Stomach smooth muscle (tissue), 2 donors: ENCODE results near the gene LSS.
"Not testable (repeated sequence)": the region's sequence is repeated elsewhere in the genome, so short reads cannot be mapped to it uniquely, and the experiment has no call there.

ENCODE experiments used
- H3K27ac ChIP-seq: one replicate; pipeline ENCODE4 v1.7.0; 2013; ENCODE audit warnings: mild to moderate bottlenecking, low read length, inconsistent platforms
- H3K27me3 ChIP-seq, 2 donors: one replicate each; pipeline ENCODE4 v1.7.0; 2013; ENCODE audit warnings: low read length in 2 of 2; ENCODE audit not compliant: insufficient read depth in 2 of 2, control insufficient read depth in 1 of 2
- H3K36me3 ChIP-seq, 2 donors: one replicate each; pipeline ENCODE4 v1.7.0; 2013; ENCODE audit warnings: low read length in 2 of 2; ENCODE audit not compliant: control insufficient read depth in 2 of 2, insufficient read depth in 2 of 2
- H3K4me1 ChIP-seq: one replicate; pipeline ENCODE4 v1.7.0; 2013; ENCODE audit warnings: low read length; ENCODE audit not compliant: control insufficient read depth, insufficient read depth
- H3K4me3 ChIP-seq, 2 donors: one replicate each; pipeline ENCODE4 v1.7.0; 2013; ENCODE audit warnings: low read length in 2 of 2
- H3K9ac ChIP-seq, 2 donors: one replicate each; pipeline ENCODE4 v1.7.0; 2013; ENCODE audit warnings: low read length in 2 of 2, mild to moderate bottlenecking in 1 of 2
- H3K9me3 ChIP-seq, 2 donors: one replicate each; pipeline ENCODE4 v1.7.0; 2013; ENCODE audit warnings: low read length in 2 of 2; ENCODE audit not compliant: control insufficient read depth in 2 of 2
- donor health status: healthy.
- donor health status: Pancreatic carcinoma.

The LSS gene

GRCh38 chr21:46245213-46245915 lies 16.8 kb upstream of the LSS start:
- Histone ChIP-seq H3K9me3 (no peaks in the 10 kb centered on the region), H3K4me3 (no peak overlapping the region), H3K36me3 (peaks cover 71 to 84% of the 10 kb centered on the region in 2 donors), H3K9ac (no peak overlapping the region), H3K27me3 (no peaks in the 10 kb centered on the region), H3K4me1 (no peaks in the 10 kb centered on the region), H3K27ac (no peak overlapping the region)

- Histone ChIP-seq H3K9ac (peak overlapping the region in 1 of 2 donors; percentile 29), H3K4me1 (no peaks in the 10 kb centered on the region), H3K36me3 (peaks cover 72 to 84% of the 10 kb centered on the region in 2 donors), H3K27me3 (no peaks in the 10 kb centered on the region), H3K27ac (no peak overlapping the region), H3K4me3 (no peak overlapping the region), H3K9me3 (no peaks in the 10 kb centered on the region)
These were observed 16.0 kb upstream of the LSS start for GRCh38 chr21:46244602-46245001.

GRCh38 chr21:46243960-46244361 lies 15.4 kb upstream of the LSS start:
- H3K27me3 ChIP-seq: no peaks in the 10 kb centered on the region
- peaks cover 73 to 88% of the 10 kb centered on the region in 2 donors for H3K36me3 ChIP-seq
- no peak overlapping the region for H3K27ac ChIP-seq
- H3K4me1 ChIP-seq: no peaks in the 10 kb centered on the region
- H3K4me3 ChIP-seq: no peak overlapping the region
- H3K9ac ChIP-seq: no peak overlapping the region
- no peaks in the 10 kb centered on the region for H3K9me3 ChIP-seq

- H3K36me3 ChIP-seq: peaks cover 73 to 88% of the 10 kb centered on the region in 2 donors
- H3K27me3 ChIP-seq: no peaks in the 10 kb centered on the region
- H3K9ac ChIP-seq: no peak overlapping the region
- H3K27ac ChIP-seq: no peak overlapping the region
- no peaks in the 10 kb centered on the region for H3K4me1 ChIP-seq
- H3K4me3 ChIP-seq: no peak overlapping the region
- H3K9me3 ChIP-seq: no peaks in the 10 kb centered on the region
These were observed 14.8 kb upstream of the LSS start for GRCh38 chr21:46243325-46243724.

DNA sequence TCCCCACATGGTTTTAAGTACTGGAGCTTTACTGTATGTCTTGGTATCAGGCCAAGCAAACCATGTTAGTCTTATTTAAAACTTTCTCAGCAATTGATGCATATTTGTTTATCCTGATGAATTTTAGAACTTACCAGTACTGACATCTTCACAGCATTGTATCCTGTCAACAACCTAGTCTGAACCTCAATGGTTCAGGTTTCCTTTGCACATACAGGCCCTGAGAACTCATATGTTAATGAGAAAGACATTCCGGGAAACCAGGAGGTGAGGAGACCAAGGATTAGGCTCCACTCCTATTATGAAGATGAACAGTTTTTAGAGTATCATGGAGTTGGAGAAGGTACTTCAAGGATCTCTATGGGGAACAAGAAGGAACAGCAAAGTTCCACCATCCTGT lies 13.0 kb upstream of the LSS start:
- H3K9me3 ChIP-seq, H3K4me3 ChIP-seq, H3K9ac ChIP-seq, H3K27me3 ChIP-seq, H3K4me1 ChIP-seq, H3K27ac ChIP-seq: not testable (repeated sequence)
- H3K36me3 ChIP-seq: peaks cover 65 to 76% of the 10 kb centered on the region in 2 donors

DNA sequence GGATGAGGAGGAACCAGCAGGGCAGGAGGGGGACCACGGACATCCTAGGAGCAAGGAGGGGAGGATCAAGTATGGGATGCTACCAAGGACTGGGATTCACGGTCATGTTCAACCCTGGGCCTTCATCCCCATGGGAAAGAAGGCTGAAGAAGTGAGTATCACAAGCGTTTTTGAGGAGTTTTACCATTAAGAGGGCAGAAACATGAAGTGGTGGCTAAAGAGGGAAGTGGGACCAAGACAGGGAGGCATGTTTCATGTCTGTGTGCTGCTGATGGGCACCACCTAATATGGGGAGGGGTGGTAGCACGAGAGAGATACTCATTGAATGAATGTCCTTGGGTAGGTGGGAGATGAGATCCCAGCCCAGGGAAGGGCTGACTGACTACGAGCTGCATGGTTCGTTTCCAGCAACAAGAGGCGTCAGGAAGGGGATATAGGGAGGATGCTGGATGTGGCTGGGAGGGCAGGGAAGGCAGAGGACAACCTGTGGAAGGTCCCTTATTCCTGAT lies 11.3 kb upstream of the LSS start:
- H3K4me1 ChIP-seq: no peaks in the 10 kb centered on the region
- H3K4me3 ChIP-seq: no peak overlapping the region
- H3K36me3 ChIP-seq: peaks cover 68 to 74% of the 10 kb centered on the region in 2 donors
- no peaks in the 10 kb centered on the region for H3K9me3 ChIP-seq
- H3K27ac ChIP-seq: no peak overlapping the region
- H3K9ac ChIP-seq: no peak overlapping the region
- no peaks in the 10 kb centered on the region for H3K27me3 ChIP-seq

GRCh38 chr21:46237474-46237873 lies 8.9 kb upstream of the LSS start:
- Histone ChIP-seq H3K9ac (no peak overlapping the region), H3K4me1 (no peaks in the 10 kb centered on the region), H3K27ac (no peak overlapping the region), H3K27me3 (no peaks in the 10 kb centered on the region), H3K4me3 (no peak overlapping the region), H3K9me3 (no peaks in the 10 kb centered on the region), H3K36me3 (peaks cover 58 to 61% of the 10 kb centered on the region in 2 donors)

GRCh38 chr21:46234436-46234950 lies 5.9 kb upstream of the LSS start:
- H3K9ac ChIP-seq: no peak overlapping the region
- H3K9me3 ChIP-seq: no peaks in the 10 kb centered on the region
- no peak overlapping the region for H3K27ac ChIP-seq
- H3K4me1 ChIP-seq: no peaks in the 10 kb centered on the region
- H3K4me3 ChIP-seq: no peak overlapping the region
- peaks cover 35% of the 10 kb centered on the region in 2 donors for H3K36me3 ChIP-seq
- H3K27me3 ChIP-seq: no peaks in the 10 kb centered on the region

- peak overlapping the region; percentile 57 to 69 for H3K4me3 ChIP-seq
- H3K36me3 ChIP-seq: peaks cover 11 to 12% of the 10 kb centered on the region in 2 donors
- H3K4me1 ChIP-seq: peaks cover 21% of the 10 kb centered on the region
- H3K9me3 ChIP-seq: no peaks in the 10 kb centered on the region
- H3K9ac ChIP-seq: peak overlapping the region in 1 of 2 donors; percentile 62
- H3K27me3 ChIP-seq: no peaks in the 10 kb centered on the region
- peak overlapping the region; percentile 60 for H3K27ac ChIP-seq
These were observed 1.3 kb upstream of the LSS start for GRCh38 chr21:46229923-46230260.

DNA sequence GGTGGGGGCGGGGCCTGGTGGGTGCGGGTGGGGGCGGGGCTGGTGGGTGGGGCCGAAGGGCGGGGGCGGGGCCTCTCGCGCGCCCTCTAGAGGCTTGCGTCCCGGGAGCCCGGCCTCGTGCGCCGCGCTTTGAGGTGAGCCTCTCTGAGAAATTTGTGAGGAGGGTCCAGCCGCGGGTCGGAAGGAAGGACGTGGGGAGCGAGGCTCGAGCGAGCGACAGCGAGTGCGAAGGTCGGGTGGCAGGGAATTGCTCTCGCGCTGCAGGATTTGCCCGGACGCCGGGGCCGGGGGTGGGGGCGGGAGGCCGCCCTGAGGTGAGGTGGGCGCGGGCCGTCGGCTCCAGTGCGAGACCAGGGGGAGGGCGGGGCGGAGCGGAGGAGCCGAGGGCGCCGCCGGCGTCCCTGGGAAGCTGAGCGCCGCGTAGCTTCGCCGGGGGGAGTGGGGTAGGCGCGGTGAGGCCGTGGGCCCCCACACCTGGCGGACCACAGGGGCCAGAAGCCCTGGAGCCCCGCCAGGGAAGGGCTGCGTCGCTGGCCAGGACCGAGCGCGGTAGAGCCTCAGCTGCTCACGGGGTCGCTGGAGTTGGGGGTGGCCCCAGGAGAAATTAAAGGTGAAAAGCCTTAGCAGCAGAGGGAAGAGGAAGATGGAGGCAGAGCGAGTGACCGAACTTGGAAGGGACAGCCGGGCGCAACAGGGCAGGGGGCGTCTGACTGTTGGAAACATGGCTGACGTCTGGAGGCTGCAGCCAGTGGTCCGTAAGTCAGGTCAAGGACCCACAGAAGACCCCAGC lies 754 bp upstream of the LSS start:
- H3K36me3 ChIP-seq: peaks cover 6% of the 10 kb centered on the region in 2 donors
- H3K27me3 ChIP-seq: no peaks in the 10 kb centered on the region
- H3K4me3 ChIP-seq: peak overlapping the region; percentile 57 to 69
- no peaks in the 10 kb centered on the region for H3K9me3 ChIP-seq
- H3K4me1 ChIP-seq: peaks cover 21% of the 10 kb centered on the region
- H3K9ac ChIP-seq: peak overlapping the region; percentile 42 to 62
- peak overlapping the region; percentile 60 for H3K27ac ChIP-seq
